GM12878 (cell line): ENCODE results near the gene CAP2.

Source experiments
- ASH2L ChIP-seq: fragments of 300-600, 200-600 bp; sonication (generic); IDR thresholded peaks from 2 replicates; pipeline ENCODE4 v1.6.1; 2017; ENCODE audit warnings: low read depth, mild to moderate bottlenecking, borderline replicate concordance
- EZH2 ChIP-seq: IDR thresholded peaks from 2 replicates; pipeline ENCODE4 v1.6.1; 2012; ENCODE audit warnings: low read depth, mild to moderate bottlenecking, control low read depth, inconsistent platforms, low read length, borderline replicate concordance; ENCODE audit not compliant: control insufficient read depth
- RB1 ChIP-seq: fragments of 450-650 bp; formaldehyde crosslinking; IDR thresholded peaks from 2 replicates; pipeline ENCODE4 v1.6.1; 2017; ENCODE audit warnings: mild to moderate bottlenecking, borderline replicate concordance
- TAF1 ChIP-seq: IDR thresholded peaks from 2 replicates; pipeline ENCODE4 v1.6.1; 2011; ENCODE audit warnings: mild to moderate bottlenecking, low read depth, low read length, borderline replicate concordance
- TF ChIP-seq, protein P1 (sequence below), 3 experiments: IDR thresholded peaks in 2 of 3; conservative IDR thresholded peaks in 1 of 3; 2 replicates each; pipeline ENCODE4 v1.5.1; 2011; ENCODE audit warnings: low read depth in 3 of 3, low read length in 3 of 3, mild to moderate bottlenecking in 3 of 3, control low read depth in 2 of 3, moderate library complexity in 2 of 3, inconsistent platforms in 1 of 3, mixed read lengths in 1 of 3; ENCODE audit not compliant: control insufficient read depth in 2 of 3, insufficient read depth in 1 of 3; ENCODE audit errors: extremely low read depth in 1 of 3
- TF ChIP-seq, protein P2 (sequence below): IDR thresholded peaks from 2 replicates; pipeline ENCODE4 v1.6.1; 2012; ENCODE audit warnings: mild to moderate bottlenecking, low read depth, low read length
- TF ChIP-seq, protein P3 (sequence below): IDR thresholded peaks from 2 replicates; pipeline ENCODE4 v1.6.1; 2011; ENCODE audit warnings: mild to moderate bottlenecking, low read depth, low read length, moderate library complexity; ENCODE audit not compliant: insufficient replicate concordance

DNA sequence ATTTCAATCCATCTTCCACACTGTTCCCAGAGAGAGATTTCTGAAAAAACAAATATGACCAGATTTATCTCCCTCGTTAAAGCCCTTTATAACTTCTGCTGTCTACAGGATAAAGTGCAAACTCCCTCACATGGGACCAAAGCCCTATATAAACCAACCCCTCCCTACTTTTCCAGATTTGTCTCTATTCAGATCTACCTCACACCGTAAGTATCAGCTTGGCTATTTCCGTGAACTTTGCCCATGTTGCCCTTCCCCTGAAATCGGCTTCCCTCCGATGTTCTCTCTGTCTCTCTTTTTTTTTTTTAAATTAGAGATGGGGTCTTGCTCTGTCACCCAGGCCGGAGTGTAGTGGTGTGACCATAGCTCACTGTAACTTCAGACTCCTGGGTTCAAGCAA lies 194.6 kb downstream of the CAP2 start:
- no peak for TF ChIP-seq TAF1
- TF ChIP-seq ASH2L: no peak
- TF ChIP-seq, protein P1, sequence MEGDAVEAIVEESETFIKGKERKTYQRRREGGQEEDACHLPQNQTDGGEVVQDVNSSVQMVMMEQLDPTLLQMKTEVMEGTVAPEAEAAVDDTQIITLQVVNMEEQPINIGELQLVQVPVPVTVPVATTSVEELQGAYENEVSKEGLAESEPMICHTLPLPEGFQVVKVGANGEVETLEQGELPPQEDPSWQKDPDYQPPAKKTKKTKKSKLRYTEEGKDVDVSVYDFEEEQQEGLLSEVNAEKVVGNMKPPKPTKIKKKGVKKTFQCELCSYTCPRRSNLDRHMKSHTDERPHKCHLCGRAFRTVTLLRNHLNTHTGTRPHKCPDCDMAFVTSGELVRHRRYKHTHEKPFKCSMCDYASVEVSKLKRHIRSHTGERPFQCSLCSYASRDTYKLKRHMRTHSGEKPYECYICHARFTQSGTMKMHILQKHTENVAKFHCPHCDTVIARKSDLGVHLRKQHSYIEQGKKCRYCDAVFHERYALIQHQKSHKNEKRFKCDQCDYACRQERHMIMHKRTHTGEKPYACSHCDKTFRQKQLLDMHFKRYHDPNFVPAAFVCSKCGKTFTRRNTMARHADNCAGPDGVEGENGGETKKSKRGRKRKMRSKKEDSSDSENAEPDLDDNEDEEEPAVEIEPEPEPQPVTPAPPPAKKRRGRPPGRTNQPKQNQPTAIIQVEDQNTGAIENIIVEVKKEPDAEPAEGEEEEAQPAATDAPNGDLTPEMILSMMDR (IDR thresholded peaks at IDR 0.05 in 2 of 3, conservative IDR thresholded peaks at IDR 0.05 in 1 of 3; ENCODE audit: control insufficient read depth in 2 of 3, extremely low read depth in 1 of 3, insufficient read depth in 1 of 3, low read depth in 3 of 3, low read length in 3 of 3): no peak
- no peak for TF ChIP-seq EZH2
- TF ChIP-seq, protein P2, sequence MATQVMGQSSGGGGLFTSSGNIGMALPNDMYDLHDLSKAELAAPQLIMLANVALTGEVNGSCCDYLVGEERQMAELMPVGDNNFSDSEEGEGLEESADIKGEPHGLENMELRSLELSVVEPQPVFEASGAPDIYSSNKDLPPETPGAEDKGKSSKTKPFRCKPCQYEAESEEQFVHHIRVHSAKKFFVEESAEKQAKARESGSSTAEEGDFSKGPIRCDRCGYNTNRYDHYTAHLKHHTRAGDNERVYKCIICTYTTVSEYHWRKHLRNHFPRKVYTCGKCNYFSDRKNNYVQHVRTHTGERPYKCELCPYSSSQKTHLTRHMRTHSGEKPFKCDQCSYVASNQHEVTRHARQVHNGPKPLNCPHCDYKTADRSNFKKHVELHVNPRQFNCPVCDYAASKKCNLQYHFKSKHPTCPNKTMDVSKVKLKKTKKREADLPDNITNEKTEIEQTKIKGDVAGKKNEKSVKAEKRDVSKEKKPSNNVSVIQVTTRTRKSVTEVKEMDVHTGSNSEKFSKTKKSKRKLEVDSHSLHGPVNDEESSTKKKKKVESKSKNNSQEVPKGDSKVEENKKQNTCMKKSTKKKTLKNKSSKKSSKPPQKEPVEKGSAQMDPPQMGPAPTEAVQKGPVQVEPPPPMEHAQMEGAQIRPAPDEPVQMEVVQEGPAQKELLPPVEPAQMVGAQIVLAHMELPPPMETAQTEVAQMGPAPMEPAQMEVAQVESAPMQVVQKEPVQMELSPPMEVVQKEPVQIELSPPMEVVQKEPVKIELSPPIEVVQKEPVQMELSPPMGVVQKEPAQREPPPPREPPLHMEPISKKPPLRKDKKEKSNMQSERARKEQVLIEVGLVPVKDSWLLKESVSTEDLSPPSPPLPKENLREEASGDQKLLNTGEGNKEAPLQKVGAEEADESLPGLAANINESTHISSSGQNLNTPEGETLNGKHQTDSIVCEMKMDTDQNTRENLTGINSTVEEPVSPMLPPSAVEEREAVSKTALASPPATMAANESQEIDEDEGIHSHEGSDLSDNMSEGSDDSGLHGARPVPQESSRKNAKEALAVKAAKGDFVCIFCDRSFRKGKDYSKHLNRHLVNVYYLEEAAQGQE: no peak
- TF ChIP-seq RB1: no peak
- TF ChIP-seq, protein P3, sequence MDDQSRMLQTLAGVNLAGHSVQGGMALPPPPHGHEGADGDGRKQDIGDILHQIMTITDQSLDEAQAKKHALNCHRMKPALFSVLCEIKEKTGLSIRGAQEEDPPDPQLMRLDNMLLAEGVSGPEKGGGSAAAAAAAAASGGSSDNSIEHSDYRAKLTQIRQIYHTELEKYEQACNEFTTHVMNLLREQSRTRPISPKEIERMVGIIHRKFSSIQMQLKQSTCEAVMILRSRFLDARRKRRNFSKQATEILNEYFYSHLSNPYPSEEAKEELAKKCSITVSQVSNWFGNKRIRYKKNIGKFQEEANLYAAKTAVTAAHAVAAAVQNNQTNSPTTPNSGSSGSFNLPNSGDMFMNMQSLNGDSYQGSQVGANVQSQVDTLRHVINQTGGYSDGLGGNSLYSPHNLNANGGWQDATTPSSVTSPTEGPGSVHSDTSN: no peak
